Endometrial microvascular endothelial cells (primary cell): ENCODE results near the gene ACER3. TPM values are rescaled to one million over a fixed set of nuclear protein-coding genes. Genes with fewer than 3 reads are reported as not detected.
"Not testable (repeated sequence)": the region's sequence is repeated elsewhere in the genome, so short reads cannot be mapped to it uniquely, and the experiment has no call there.

Source experiments
- in situ Hi-C: cut with HindIII; loops from 2 replicates; pipeline ENCODE4 v1.10.0; 2017; ENCODE audit warnings: low sequenced_read_pairs, low pct_unique_long_range_greater_than_20kb; ENCODE audit errors: inconsistent ontology term
- total RNA-seq: library from RNA; depleted of rRNA; stranded (reverse); fragments of >200 nt; gene quantifications from one replicate; pipeline ENCODE4 v1.2.3, GENCODE V29; 2015; ENCODE audit errors: inconsistent ontology term

Gene ACER3
- 33.1 TPM for total RNA-seq

DNA sequence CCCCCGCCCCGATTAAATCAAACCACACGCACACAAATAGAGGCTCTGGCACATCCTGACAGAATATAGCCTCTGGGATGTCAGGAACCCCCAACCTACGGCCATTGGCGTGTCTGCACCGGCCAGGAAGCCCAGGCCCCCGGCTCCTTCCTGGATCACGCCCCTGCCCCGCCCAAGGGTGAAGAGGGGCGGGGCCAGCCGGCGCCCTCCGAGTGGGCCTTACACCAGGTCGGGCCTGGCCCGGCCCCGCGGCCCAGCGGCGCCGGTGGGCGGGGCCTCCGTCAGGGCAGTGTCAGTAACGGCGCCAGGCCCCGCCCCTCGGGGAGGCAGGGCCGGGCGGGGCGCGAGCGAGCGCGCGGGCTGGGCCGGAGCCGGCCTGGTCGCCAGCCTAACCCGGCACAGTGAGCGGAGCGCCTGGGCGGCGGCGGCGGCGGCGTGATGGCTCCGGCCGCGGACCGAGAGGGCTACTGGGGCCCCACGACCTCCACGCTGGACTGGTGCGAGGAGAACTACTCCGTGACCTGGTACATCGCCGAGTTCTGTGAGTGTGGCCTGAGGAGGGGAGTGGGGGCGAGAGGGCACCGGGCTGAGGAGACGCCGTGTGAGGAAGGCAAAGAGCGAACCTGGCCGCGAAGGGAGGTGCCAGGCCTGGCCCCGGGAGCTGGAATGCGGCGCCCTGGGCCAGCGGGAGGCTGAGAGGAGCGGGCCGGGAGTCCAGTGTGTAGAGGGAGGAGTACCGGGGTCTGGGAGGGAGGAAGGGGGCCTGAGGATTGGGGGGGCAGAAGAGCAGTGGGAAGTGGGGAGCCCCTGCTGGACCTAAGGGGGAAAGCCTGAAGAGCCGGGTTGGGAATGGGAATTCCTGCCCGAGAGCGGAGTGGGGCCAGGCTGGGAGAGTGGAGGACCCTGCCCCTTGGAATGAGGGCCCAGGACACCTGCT, at the start of gene ACER3:
ACER3 (plus strand) TSS at position 380 of the 937 bp plus-strand sequence; CDS start at position 439, 59 bp downstream.
- in situ Hi-C loops, result no loop called here

DNA sequence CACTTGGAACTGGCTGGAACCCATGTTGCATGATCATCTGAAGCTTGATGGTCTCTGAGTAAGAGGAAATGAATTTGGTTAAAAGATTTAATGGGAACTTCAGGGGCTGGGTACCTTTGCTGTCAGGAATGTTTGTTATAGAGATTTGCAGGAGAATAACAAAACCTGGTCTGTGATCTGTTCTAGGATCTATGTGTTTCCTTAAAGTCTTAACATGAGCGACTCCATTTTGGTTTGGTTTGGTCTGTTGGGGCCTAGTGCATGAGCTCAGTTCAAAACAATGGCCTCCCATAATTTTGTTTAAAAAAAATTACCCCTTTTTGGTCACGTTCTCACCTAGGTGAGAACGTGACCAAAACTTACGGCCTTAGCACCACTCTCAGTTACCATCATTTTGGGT, 49.5 kb upstream of the ACER3 start:
- in situ Hi-C loops, result loop anchor here (10.0 kb wide), 1 partner anchor 84 kb away; no protein-coding TSS in a partner anchor

- in situ Hi-C loops, result loop anchor here (10.0 kb wide), 1 partner anchor 80 kb away; no protein-coding TSS in a partner anchor
Observed at GRCh38 chr11:76814414-76814813, 46.3 kb upstream of the ACER3 start.

DNA sequence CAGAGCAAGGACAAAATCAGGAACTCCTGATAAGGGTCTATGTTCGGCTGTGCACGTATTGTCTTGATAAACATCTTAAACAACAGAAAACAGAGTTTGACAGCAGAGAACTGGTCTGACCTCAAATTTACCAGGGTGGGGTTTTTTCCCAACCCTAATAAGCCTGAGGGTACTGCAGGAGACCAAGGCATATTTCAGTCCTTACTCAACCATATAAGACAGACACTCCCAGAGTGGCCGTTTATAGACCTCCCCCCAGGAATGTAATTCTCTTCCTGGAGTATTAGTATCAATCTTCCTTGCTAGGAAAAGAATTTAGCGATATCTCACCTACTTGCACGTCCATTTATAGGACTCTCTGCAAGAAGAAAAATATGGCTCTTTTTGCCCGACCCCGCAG, 45.0 kb upstream of the ACER3 start:
- in situ Hi-C loops, result loop anchor here (10.0 kb wide), 1 partner anchor 79 kb away; no protein-coding TSS in a partner anchor

DNA sequence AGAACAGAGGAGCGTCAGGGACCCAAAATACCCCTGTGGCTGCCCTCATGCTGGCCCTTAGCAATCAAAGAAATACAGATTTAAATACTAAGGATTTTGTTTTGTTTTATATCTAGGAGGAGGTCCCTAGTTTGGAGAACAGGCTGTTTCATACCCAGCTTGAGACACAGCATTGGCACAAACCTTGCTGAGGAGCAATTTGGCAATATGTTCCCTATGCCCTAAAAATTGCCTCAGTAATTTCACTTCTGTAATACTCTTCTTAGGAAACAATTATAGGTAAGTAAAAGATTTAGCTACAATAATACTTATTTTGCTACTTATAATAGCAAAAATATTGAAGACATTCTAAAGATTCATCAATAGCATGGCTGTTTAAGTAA, 40.5 kb upstream of the ACER3 start:
- in situ Hi-C loops, result no loop called here

- in situ Hi-C loops, result not testable (repeated sequence)
Observed at GRCh38 chr11:76821396-76821795, 39.3 kb upstream of the ACER3 start.

- in situ Hi-C loops, result no loop called here
Observed at GRCh38 chr11:76822406-76822805, 38.3 kb upstream of the ACER3 start.

DNA sequence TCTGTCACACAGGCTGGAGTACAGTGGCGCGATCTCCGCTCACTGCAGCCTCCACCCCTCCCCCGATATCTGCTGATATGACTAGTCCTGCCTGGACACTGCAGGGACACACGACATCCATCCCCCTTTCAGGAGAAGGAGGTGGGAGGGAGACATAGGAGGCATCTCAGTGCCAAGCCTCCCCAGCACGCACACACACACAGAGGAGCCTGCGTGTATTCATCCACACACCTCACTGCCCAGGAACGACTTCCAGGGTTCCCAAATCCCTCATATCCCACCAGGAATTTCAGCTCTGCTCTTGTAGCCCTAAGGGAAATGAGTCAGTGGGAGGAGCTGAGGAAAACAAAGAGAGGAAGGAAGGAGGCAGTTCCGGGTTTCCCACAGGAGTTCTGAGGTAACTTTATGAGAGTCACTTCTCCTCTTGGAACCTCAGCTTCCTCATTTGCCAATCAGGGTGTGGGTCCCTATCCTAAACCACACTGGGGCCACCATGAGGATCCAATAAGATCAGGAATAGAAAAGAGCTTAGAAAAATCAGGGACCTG, 37.2 kb upstream of the ACER3 start:
- in situ Hi-C loops, result no loop called here

- in situ Hi-C loops, result no loop called here
Observed at GRCh38 chr11:76824083-76824939, 36.4 kb upstream of the ACER3 start.

- in situ Hi-C loops, result no loop called here
Observed at GRCh38 chr11:76824980-76825725, 35.6 kb upstream of the ACER3 start.

GRCh38 chr11:76825726-76826396, 34.9 kb upstream of the ACER3 start:
- in situ Hi-C loops, result no loop called here

DNA sequence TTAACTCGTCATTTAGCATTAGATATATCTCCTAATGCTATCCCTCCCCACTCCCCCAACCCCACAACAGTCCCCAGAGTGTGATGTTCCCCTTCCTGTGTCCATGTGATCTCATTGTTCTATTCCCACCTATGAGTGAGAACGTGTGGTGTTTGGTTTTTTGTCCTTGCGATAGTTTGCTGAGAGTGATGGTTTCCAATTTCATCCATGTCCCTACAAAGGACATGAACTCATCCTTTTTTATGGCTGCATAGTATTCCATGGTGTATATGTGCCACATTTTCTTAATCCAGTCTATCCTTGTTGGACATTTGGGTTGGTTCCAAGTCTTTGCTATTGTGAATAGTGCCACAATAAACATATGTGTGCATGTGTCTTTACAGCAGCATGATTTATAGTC, 34.2 kb upstream of the ACER3 start:
- in situ Hi-C loops, result not testable (repeated sequence)

- in situ Hi-C loops, result not testable (repeated sequence)
Observed at GRCh38 chr11:76827005-76827404, 33.7 kb upstream of the ACER3 start.

DNA sequence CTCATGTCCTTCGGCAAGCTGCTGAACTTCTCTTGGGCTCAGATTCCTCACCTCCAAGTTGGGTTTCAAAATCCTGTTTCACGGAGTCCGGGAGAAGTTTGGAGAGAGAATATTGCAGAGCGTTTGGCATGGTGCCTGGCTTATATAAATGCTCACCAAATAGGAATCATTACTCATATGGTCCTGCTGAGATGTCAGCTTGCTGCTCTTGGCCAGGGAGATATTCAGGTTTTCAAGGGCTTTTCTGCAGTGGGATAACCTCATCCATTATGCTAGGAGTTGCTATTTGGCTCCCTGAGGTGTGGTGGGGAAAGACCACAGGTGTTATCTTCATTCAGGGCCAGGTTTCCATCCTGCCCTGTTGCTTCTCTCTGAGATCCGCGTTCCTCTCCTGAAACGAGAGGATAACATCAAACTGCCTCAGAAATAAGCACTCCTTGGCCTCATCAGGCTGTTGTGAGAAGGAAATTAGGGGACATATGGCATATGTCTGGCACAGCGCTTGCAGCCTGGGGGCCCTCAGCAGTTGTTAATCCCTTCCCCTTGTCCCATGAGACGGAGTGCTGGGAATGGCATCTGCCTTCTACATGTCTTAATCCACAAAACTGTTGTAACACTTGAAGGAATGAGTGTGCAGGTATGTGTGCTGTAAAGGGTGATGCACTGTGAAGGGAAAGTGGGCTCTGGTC, 29.9 kb upstream of the ACER3 start:
- in situ Hi-C loops, result no loop called here

- in situ Hi-C loops, result no loop called here
Observed at GRCh38 chr11:76831686-76832310, 28.9 kb upstream of the ACER3 start.

DNA sequence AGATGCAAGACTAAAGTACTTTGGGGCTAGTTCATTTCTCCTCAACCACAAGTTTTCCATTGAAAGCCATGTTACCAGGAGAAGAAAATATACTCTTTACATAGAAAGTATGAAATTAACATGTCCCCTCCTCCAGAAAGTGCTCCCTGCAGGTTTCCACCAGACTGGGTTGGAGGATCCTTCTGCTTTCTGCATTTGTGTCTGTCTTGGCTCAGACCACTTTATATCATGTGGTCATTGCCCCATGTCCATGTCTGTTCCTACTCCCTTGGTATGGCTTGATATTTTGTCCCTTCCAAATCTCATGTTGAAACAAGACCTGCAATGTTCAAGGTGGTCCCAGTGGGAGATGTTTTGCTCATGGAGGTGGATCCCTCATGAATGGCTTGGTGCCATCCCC, 28.4 kb upstream of the ACER3 start:
- in situ Hi-C loops, result no loop called here

GRCh38 chr11:76834151-76834550, 26.6 kb upstream of the ACER3 start:
- in situ Hi-C loops, result no loop called here
